GM19455 (cell line): ENCODE measurements around the gene MARCHF10.
"Not testable (repeated sequence)": the region's sequence is repeated elsewhere in the genome, so short reads cannot be mapped to it uniquely, and the experiment has no call there.

Experiments used
- ATAC-seq: cut with Tn5 transposase; IDR thresholded peaks from one replicate; pipeline ENCODE4 v1.9.1; 2021; ENCODE audit not compliant: unreplicated experiment

MARCHF10 gene

GRCh38 chr17:62702746-62703260 is 105.3 kb downstream of the MARCHF10 start:
- no peak for ATAC-seq

- ATAC-seq: no peak
Observed at GRCh38 chr17:62701706-62702085, 106.4 kb downstream of the MARCHF10 start.

GRCh38 chr17:62700964-62701705 is 107.0 kb downstream of the MARCHF10 start:
- no peak for ATAC-seq

GRCh38 chr17:62698459-62698858 is 109.7 kb downstream of the MARCHF10 start:
- not testable (repeated sequence) for ATAC-seq

GRCh38 chr17:62696726-62697490 is 111.2 kb downstream of the MARCHF10 start:
- no peak for ATAC-seq

GRCh38 chr17:62696256-62696655 is 111.9 kb downstream of the MARCHF10 start:
- no peak for ATAC-seq

GRCh38 chr17:62695093-62695738 is 112.9 kb downstream of the MARCHF10 start:
- not testable (repeated sequence) for ATAC-seq

GRCh38 chr17:62693616-62694409 is 114.3 kb downstream of the MARCHF10 start:
- ATAC-seq: no peak

GRCh38 chr17:62692721-62693431 is 115.2 kb downstream of the MARCHF10 start:
- no peak for ATAC-seq

- no peak for ATAC-seq
Observed at GRCh38 chr17:62692159-62692651, 115.9 kb downstream of the MARCHF10 start.

GRCh38 chr17:62691589-62691915 is 116.6 kb downstream of the MARCHF10 start:
- ATAC-seq: not testable (repeated sequence)

GRCh38 chr17:62690168-62690897 is 117.8 kb downstream of the MARCHF10 start:
- ATAC-seq: no peak

GRCh38 chr17:62689441-62690167 is 118.5 kb downstream of the MARCHF10 start:
- no peak for ATAC-seq

GRCh38 chr17:62688398-62689160 is 119.5 kb downstream of the MARCHF10 start:
- no peak for ATAC-seq

GRCh38 chr17:62687997-62688396 is 120.1 kb downstream of the MARCHF10 start:
- ATAC-seq: no peak

- no peak for ATAC-seq
Observed at GRCh38 chr17:62684179-62684578, 123.9 kb downstream of the MARCHF10 start.

GRCh38 chr17:62681939-62682381 is 126.2 kb downstream of the MARCHF10 start:
- ATAC-seq: no peak
